ENCODE results near the gene GREB1.

The GREB1 gene

DNA sequence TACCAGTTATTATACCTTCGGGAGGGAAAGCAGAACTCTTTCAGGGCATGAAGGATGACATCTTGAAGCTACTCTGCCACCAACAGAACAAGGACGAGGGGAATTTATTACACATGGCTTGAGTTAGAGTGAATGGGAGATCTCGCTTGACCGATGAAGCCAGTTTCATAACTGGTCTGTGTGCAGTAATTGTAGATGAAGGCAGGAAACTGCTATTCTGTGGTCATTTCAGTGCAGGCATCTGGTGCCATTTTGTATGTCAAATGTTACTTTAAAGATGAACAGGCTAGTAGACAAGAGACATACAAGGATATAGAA lies 20.5 kb downstream of the GREB1 start:
- H3K9me3 ChIP-seq (ENCODE audit: control insufficient read depth, insufficient read depth, low read length), result no peaks in the 10 kb centered on the region

DNA sequence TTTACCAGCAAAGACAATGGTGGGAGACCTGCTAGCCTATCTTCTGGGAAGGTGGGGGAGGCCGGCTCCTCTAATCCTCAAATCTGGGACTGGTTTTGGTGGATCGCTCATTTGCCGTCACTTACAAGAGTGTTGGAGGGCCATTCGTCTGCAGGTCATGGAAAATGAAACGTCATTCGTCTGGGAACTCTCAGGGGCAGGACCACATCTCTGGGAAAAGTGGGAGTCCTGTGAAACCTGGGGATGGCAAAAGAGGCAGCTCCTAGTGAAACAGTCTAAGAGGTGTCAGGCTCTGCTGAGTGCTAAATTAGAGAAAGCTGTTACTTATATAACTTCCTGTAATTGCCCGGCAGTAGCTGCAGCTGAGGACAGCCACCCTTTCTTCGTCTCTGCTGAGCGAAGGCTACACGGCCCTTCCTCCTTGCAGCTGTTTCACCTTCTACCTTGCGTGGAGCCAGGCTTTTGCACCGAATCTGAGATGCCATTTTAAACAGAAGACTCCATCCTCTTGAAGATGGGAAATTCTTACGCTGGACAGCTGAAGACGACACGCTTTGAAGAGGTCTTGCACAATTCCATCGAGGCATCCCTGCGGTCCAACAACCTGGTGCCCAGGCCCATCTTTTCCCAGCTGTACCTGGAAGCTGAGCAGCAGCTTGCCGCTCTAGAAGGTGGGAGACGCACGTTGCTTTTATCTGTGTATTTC lies 22.4 kb downstream of the GREB1 start:
- Histone ChIP-seq H3K36me3 (ENCODE audit: insufficient read depth, low read length) (no peaks in the 10 kb centered on the region), H3K9ac (ENCODE audit: low read depth, low read length) (no peak overlapping the region), H3K4me1 (ENCODE audit: insufficient read depth, low read length) (peaks cover 8% of the 10 kb centered on the region), H3K9me3 (ENCODE audit: control insufficient read depth, insufficient read depth, low read length) (no peaks in the 10 kb centered on the region)

More for the DNA sequence above, 20.5 kb downstream of the GREB1 start:
- Histone ChIP-seq H3K36me3 (ENCODE audit: insufficient read depth, low read length) (no peaks in the 10 kb centered on the region), H3K4me1 (ENCODE audit: insufficient read depth, low read length) (peaks cover 13% of the 10 kb centered on the region), H3K9ac (ENCODE audit: low read depth, low read length) (no peak overlapping the region)

DNA sequence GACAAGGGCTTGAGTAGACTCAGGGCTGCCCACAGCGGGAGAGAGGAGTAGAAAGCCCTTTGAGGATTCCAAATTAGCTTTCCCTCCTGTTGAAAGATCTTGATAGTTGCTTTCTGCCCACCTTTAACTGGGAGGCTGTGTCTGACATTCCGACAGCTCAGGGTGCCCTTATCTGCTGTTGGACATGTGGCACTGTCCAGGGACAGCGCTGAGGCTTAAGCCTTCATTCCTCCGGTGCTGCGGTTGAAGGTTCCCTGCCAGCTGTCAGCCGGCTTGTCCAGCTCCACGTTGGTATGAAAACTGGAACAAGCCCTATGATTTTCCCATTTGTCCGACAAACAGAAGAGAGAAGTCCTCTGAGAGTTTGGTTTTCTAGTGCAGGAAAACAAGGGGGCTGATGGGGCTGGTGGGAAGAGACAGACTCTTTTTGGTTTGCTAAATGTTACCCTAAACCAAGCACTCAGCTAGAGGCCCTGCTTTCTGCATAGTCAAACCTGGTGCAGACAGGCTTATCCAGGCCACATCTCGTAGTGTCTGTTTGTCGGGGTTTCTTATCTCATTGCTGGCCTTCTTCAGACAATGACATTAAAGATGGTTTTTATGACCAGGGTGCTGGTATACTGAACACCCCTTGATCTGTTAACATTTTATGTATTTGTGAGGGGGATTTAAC lies 24.5 kb downstream of the GREB1 start:
- H3K9ac ChIP-seq (ENCODE audit: low read depth, low read length), result no peak overlapping the region
- no peaks in the 10 kb centered on the region for H3K9me3 ChIP-seq (ENCODE audit: control insufficient read depth, insufficient read depth, low read length)
- peaks cover 8% of the 10 kb centered on the region for H3K4me1 ChIP-seq (ENCODE audit: insufficient read depth, low read length)
- no peaks in the 10 kb centered on the region for H3K36me3 ChIP-seq (ENCODE audit: insufficient read depth, low read length)

DNA sequence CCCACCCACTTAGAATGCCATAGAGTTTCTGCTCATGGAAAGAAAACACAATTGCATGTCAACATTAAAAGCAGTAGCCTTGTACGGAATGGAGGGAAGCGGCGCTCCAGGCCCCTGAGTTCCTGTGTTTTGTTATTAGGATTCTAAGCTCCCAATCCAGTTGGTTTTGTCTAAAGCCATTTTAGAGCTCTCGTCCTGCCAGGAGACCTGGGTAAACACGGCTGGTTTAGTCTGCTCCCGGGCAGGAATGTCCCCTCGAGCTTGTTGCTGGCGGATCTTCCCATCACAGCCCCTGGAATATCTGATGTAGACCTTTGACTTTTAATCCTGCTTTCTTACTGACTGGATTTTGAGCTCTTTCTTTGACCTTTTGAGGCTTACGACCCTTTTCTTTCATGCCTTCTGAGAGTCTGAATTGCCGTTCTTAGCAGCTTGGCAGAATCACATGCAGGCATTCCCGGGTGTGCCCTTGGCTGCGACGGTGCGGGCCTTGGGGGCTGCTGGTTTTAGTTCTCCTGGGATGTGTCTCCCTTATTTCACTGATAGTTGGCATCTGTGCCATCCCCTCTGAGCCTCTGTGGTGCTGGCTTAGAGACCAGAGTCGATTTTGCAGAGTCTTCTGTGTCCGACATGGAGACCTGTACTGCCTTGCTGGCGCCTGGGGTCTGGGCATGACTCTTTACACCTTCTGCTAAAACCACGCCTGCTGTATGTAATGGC lies 25.4 kb downstream of the GREB1 start:
- Histone ChIP-seq H3K36me3 (ENCODE audit: insufficient read depth, low read length) (no peaks in the 10 kb centered on the region), H3K9ac (ENCODE audit: low read depth, low read length) (no peak overlapping the region), H3K4me1 (ENCODE audit: insufficient read depth, low read length) (peaks cover 8% of the 10 kb centered on the region), H3K9me3 (ENCODE audit: control insufficient read depth, insufficient read depth, low read length) (no peaks in the 10 kb centered on the region)

DNA sequence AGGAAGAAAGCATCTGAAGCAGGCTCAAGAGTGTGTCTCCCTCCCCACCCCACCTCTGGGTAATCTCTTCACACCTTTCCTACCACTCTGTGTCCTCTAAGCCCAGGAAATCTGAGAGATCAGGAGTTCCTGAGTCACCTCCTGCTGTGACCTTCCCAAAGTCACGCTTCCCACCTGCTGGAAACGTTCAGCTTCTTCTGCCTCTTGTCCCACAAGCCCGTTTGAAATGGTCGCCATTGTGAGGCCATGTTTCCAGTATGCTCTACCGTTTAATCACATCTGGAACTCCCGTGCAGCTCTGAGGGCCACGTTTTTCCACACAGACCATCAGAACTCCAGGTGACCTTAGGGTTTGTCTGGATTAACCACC lies 25.9 kb downstream of the GREB1 start:
- Histone ChIP-seq H3K9ac (ENCODE audit: low read depth, low read length) (no peak overlapping the region), H3K4me1 (ENCODE audit: insufficient read depth, low read length) (peaks cover 6% of the 10 kb centered on the region; the same call in 1 of the 2 replicates), H3K9me3 (ENCODE audit: control insufficient read depth, insufficient read depth, low read length) (no peaks in the 10 kb centered on the region), H3K36me3 (ENCODE audit: insufficient read depth, low read length) (no peaks in the 10 kb centered on the region)

DNA sequence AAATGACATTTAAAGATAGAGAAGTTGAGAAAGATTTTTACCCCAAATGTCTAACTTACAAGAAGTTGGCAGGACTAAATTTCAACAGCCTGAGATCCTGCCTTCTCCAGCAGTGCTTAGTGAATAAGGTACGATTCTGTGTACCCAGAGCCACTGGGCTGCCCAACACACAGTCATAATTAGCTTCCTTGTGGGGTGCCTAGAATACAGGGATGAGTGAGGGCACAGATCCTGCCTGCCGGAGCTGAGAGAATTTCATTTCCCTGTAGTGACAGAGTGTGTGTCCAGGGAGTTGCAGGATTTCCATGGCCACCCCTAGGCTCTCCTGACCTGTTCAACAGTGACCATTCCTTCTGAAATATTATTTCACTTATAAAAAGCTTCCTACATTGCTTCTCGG lies 27.0 kb downstream of the GREB1 start:
- H3K36me3 ChIP-seq (ENCODE audit: insufficient read depth, low read length), result no peaks in the 10 kb centered on the region
- H3K9ac ChIP-seq (ENCODE audit: low read depth, low read length), result no peak overlapping the region
- H3K9me3 ChIP-seq (ENCODE audit: control insufficient read depth, insufficient read depth, low read length), result no peaks in the 10 kb centered on the region
- peaks cover 6% of the 10 kb centered on the region; the same call in 1 of the 2 replicates for H3K4me1 ChIP-seq (ENCODE audit: insufficient read depth, low read length)

DNA sequence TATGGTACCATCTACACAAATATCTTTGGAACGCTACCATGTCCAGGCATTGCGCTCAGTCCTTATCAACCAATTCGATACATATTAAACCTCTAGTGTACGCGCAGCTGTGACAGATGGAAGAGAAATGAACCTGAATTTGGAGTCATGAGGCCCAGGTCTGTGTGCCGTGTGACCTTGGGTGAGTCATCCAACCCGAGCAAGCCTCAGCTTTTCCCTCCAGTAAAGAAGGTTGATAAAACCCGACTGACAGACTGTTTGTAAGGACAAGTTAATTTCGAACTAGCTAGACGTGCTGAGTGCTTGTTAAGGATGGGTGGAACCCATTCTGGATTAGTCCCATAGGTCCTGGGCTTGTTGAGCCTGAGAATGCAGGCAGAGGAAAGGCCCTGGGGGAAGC lies 28.2 kb downstream of the GREB1 start:
- H3K9ac ChIP-seq (ENCODE audit: low read depth, low read length), result no peak overlapping the region
- no peaks in the 10 kb centered on the region for H3K9me3 ChIP-seq (ENCODE audit: control insufficient read depth, insufficient read depth, low read length)
- peaks cover 6% of the 10 kb centered on the region; the same call in 1 of the 2 replicates for H3K4me1 ChIP-seq (ENCODE audit: insufficient read depth, low read length)
- H3K36me3 ChIP-seq (ENCODE audit: insufficient read depth, low read length), result no peaks in the 10 kb centered on the region

DNA sequence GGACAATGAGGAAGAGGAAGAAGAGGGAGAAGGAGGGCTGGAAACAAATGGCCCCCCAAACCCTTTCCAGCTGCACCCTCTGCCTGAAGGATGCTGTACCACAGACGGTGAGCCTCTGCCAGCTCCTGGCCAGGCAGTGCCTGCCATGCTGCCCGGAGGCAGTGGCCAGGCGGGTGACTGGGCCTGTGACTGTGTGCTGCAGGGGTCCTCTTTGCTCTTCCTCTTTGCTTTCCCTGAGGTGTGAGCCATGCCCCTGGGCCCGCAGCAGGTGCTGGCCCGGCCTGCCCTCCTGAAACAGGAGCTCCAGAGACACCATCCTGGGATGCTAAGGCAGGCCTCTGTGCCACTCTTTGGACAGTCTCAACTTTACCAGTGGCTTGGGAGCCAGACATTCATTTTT lies 28.6 kb downstream of the GREB1 start:
- H3K4me1 ChIP-seq (ENCODE audit: insufficient read depth, low read length), result peaks cover 6% of the 10 kb centered on the region; the same call in 1 of the 2 replicates
- no peak overlapping the region for H3K9ac ChIP-seq (ENCODE audit: low read depth, low read length)
- no peaks in the 10 kb centered on the region for H3K36me3 ChIP-seq (ENCODE audit: insufficient read depth, low read length)
- no peaks in the 10 kb centered on the region for H3K9me3 ChIP-seq (ENCODE audit: control insufficient read depth, insufficient read depth, low read length)

DNA sequence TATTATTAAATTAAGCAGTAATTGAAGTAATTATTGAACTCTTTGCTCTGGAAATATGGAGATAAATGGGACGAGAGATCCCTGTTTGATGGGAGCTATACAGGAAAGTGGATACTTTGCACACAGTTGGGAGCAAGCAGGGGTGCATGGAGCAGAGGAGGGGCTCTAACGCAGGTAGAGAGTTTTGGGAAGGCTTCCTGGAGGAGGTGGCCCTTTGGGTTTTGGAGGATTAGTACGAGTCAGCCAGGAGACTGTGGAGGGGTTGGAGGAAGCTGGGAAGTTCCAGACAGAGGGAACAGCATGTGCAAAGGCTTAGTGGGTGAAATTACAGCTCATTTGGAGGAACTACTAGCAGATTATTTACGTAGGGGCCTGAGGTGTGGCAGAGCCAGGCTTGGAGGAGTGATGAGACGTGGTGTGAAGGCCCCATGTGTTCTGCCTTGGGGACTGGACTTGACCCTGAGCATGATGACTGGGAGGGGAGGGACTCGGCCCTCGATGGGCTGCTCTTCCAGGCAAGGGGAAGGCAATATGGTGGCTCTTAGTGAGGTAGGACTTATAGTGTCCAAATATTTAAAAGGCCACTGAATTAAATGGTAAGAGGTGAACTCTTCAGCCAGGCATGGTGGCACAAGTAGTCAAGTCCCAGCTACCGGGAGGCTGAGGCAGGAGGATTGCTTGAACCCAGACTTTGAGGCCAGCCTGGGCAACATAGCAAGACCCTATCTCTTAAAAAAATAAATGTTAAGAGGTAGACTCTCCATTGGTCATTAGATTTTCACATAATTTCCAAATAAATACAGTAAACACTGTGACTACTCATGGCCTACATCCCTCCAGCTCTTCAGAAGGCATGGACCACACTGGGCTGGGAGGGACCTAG lies 30.2 kb downstream of the GREB1 start:
- Histone ChIP-seq H3K36me3 (ENCODE audit: insufficient read depth, low read length) (no peaks in the 10 kb centered on the region), H3K9me3 (ENCODE audit: control insufficient read depth, insufficient read depth, low read length) (no peaks in the 10 kb centered on the region), H3K4me1 (ENCODE audit: insufficient read depth, low read length) (peaks cover under 1% of the 10 kb centered on the region; the same call in 1 of the 2 replicates), H3K9ac (ENCODE audit: low read depth, low read length) (no peak overlapping the region)

DNA sequence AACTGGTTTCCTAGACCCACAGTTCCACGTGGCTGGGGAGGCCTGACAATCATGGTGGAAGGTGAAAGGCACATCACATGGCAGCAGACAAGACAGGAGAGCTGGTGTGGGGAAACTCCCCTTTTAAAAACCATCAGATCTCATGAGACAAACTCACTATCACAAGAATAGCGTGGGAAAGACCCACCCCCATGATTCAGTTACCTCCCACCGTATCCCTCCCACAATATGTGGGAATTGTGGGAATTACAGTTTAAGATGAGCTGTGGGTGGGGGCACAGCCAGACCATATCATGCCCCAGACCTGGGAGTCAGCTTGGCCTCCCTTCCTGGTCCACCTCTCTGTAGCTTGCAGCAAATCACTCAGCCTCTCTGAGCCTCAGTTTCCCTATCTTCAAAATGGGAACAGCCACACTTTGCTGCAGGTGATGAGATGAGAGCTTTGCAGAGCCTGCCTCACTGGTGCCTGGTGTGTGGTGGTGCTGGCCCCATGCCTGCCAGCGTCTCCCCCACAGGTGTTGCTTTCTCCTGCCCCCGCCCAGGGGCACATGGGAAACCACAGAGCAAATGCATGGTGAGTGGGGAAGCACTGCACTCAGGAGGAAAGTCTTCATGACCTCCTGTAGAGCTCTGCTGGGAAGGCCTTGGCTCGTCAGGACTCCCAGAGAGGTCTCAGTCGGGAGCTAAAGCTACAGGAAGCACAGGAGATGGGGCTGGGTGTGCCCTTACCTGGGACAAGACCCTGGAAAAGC lies 31.1 kb downstream of the GREB1 start:
- Histone ChIP-seq H3K36me3 (ENCODE audit: insufficient read depth, low read length) (no peaks in the 10 kb centered on the region), H3K9me3 (ENCODE audit: control insufficient read depth, insufficient read depth, low read length) (no peaks in the 10 kb centered on the region), H3K4me1 (ENCODE audit: insufficient read depth, low read length) (no peaks in the 10 kb centered on the region), H3K9ac (ENCODE audit: low read depth, low read length) (no peak overlapping the region)

DNA sequence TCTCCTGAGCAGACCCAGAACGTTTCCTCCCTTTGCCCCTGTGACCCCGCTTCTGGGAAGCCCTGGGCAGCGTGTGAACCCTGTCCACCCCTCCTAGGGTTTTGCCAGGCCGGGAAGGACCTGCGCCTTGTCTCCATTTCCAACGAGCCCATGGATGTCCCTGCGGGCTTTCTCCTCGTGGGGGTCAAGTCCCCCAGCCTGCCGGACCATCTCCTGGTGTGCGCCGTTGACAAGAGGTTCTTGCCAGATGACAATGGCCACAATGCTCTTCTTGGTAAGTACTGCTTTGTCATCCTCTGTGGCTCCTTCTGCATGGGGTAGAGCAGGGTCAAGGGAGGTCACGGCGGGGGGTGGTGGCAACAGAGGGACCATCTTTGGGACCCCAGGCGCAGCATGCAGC lies 32.5 kb downstream of the GREB1 start:
- Histone ChIP-seq H3K9me3 (ENCODE audit: control insufficient read depth, insufficient read depth, low read length) (no peaks in the 10 kb centered on the region), H3K36me3 (ENCODE audit: insufficient read depth, low read length) (no peaks in the 10 kb centered on the region), H3K9ac (ENCODE audit: low read depth, low read length) (no peak overlapping the region), H3K4me1 (ENCODE audit: insufficient read depth, low read length) (no peaks in the 10 kb centered on the region)

DNA sequence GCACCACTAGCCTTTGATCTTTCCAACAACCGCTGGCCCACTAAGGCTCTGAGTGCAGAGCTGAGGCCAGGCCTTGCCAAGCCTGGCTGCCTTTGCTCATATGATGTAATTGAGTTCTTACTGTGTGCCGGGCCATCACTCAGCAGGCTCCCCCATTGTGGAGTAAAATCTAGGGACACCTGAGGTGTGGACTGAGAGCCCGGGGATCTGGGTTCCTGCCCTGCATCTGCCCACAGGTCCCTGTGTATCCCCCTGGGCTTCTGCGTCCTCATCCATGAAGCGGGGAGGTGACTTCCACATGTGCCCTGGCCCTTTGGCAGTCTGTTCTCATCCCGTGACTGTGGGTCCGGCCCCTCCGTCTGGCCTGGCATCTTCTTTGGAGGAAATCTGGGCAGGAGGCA lies 33.8 kb downstream of the GREB1 start:
- H3K9ac ChIP-seq (ENCODE audit: low read depth, low read length), result no peak overlapping the region
- H3K36me3 ChIP-seq (ENCODE audit: insufficient read depth, low read length), result no peaks in the 10 kb centered on the region
- no peaks in the 10 kb centered on the region for H3K4me1 ChIP-seq (ENCODE audit: insufficient read depth, low read length)
- no peaks in the 10 kb centered on the region for H3K9me3 ChIP-seq (ENCODE audit: control insufficient read depth, insufficient read depth, low read length)

DNA sequence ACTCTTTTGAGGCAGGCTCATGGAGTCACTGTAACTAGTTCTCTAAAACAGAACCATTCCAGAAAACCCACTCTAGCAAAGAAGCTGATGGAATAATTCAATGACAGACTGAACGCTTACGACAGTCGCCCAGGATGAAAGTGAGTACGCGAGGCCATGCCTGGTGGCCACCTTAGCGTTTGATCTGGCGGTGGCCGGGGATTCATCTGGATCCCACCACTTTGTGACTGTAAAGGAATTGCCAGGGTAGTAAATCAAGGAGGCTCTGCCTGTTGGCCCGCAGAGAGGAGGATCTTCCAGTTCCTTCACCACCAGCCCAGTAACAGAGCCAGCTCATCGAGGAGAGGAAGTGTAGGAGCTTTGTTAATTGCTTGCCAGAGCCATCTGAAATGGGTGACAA lies 34.6 kb downstream of the GREB1 start:
- peaks cover 5% of the 10 kb centered on the region; the same call in 1 of the 2 replicates for H3K4me1 ChIP-seq (ENCODE audit: insufficient read depth, low read length)
- H3K9me3 ChIP-seq (ENCODE audit: control insufficient read depth, insufficient read depth, low read length), result no peaks in the 10 kb centered on the region
- no peak overlapping the region for H3K9ac ChIP-seq (ENCODE audit: low read depth, low read length)
- no peaks in the 10 kb centered on the region for H3K36me3 ChIP-seq (ENCODE audit: insufficient read depth, low read length)

DNA sequence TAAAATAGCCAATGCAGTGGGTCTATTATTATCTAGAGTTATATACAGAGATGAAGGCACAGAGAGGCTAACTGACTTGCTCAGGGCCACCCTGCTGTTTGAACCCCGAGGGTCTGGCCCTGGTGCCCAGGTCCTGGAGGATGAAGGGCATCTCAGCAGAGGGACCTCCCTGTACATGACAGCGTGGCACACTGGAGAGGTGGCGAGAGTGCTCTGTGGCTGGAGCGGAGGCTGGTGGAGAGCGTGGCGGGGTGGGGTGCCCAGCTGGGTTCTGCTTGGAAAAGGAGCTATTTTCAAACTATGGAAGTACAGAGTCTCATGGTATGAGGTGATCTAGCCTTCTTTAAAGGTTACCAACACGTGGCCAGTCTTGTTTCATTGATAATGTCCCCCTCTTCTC lies 35.8 kb downstream of the GREB1 start:
- H3K4me1 ChIP-seq (ENCODE audit: insufficient read depth, low read length), result peaks cover 9% of the 10 kb centered on the region; the same call in 1 of the 2 replicates
- H3K9ac ChIP-seq (ENCODE audit: low read depth, low read length), result no peak overlapping the region
- H3K36me3 ChIP-seq (ENCODE audit: insufficient read depth, low read length), result no peaks in the 10 kb centered on the region
- no peaks in the 10 kb centered on the region for H3K9me3 ChIP-seq (ENCODE audit: control insufficient read depth, insufficient read depth, low read length)
